Neural progenitor cell (in vitro differentiated cells): ENCODE data around the gene ZNF141. TPM values are rescaled to one million over a fixed set of nuclear protein-coding genes. Genes with fewer than 3 reads are reported as not detected.

Experiments used
- DNase-seq: peaks from one replicate; pipeline ENCODE4 v3.0.0-alpha.2; 2016; ENCODE audit warnings: low spot score
- H2AFZ ChIP-seq: fragments of 200-600 bp; sonication (generic); replicated peaks from 2 replicates; pipeline ENCODE4 v1.6.1; 2016; ENCODE audit warnings: antibody characterized with exemption
- H3F3A ChIP-seq: fragments of 200-600 bp; sonication (generic); 2 replicates; pipeline ENCODE4 v1.6.1; 2016; ENCODE audit warnings: antibody characterized with exemption, low read depth
- H3K27ac ChIP-seq: fragments of 200-600 bp; sonication (generic); 2 replicates; pipeline ENCODE4 v1.5.1; 2016; ENCODE audit warnings: mild to moderate bottlenecking
- H3K27me3 ChIP-seq: fragments of 200-600 bp; sonication (generic); 2 replicates; pipeline ENCODE4 v1.6.1; 2016; ENCODE audit warnings: mild to moderate bottlenecking, moderate library complexity
- H3K36me3 ChIP-seq: fragments of 200-600 bp; sonication (generic); 2 replicates; pipeline ENCODE4 v1.5.1; 2016
- H3K4me1 ChIP-seq: fragments of 200-600 bp; sonication (generic); 2 replicates; pipeline ENCODE4 v1.6.1; 2016; ENCODE audit warnings: mixed run types
- H3K4me2 ChIP-seq: fragments of 200-600 bp; sonication (generic); 2 replicates; pipeline ENCODE4 v1.6.1; 2016
- H3K4me3 ChIP-seq: fragments of 200-600 bp; sonication (generic); 2 replicates; pipeline ENCODE4 v1.5.1; 2016
- H3K79me2 ChIP-seq: fragments of 200-600 bp; sonication (generic); 2 replicates; pipeline ENCODE4 v1.6.1; 2016; ENCODE audit warnings: low read depth
- H3K9ac ChIP-seq: fragments of 200-600 bp; sonication (generic); 2 replicates; pipeline ENCODE4 v1.6.1; 2016
- H3K9me3 ChIP-seq: fragments of 200-600 bp; sonication (generic); 2 replicates; pipeline ENCODE4 v1.5.1; 2016; ENCODE audit warnings: low read depth
- H4K20me1 ChIP-seq: fragments of 200-600 bp; sonication (generic); 2 replicates; pipeline ENCODE4 v1.6.1; 2016; ENCODE audit warnings: low read depth
- H3K27ac Mint-ChIP-seq: 3 replicates; pipeline ENCODE4 v1.8.0; 2021; ENCODE audit warnings: mixed read lengths
- H3K27me3 Mint-ChIP-seq: 2 replicates; pipeline ENCODE4 v1.8.0; 2022; ENCODE audit warnings: low read depth, mild to moderate bottlenecking, inconsistent platforms, moderate library complexity, mixed read lengths; ENCODE audit not compliant: insufficient read depth
- H3K36me3 Mint-ChIP-seq: 3 replicates; pipeline ENCODE4 v1.8.0; 2021; ENCODE audit warnings: mixed read lengths
- H3K4me1 Mint-ChIP-seq: 3 replicates; pipeline ENCODE4 v1.8.0; 2021; ENCODE audit warnings: mixed read lengths
- H3K4me3 Mint-ChIP-seq: 3 replicates; pipeline ENCODE4 v1.8.0; 2021; ENCODE audit warnings: mild to moderate bottlenecking, moderate library complexity, mixed read lengths
- H3K9me3 Mint-ChIP-seq: 3 replicates; pipeline ENCODE4 v1.8.0; 2020; ENCODE audit warnings: mixed read lengths
- CTCF ChIP-seq: fragments of 200-600 bp; sonication (generic); IDR thresholded peaks from 2 replicates; pipeline ENCODE4 v1.5.1; 2017; ENCODE audit warnings: antibody characterized with exemption, mild to moderate bottlenecking
- EZH2 ChIP-seq: fragments of 200-600 bp; sonication (generic); IDR thresholded peaks from 2 replicates; pipeline ENCODE4 v1.6.1; 2017; ENCODE audit warnings: antibody characterized with exemption, mild to moderate bottlenecking, moderate library complexity
- EZH2phosphoT487 ChIP-seq: fragments of 200-600 bp; sonication (generic); IDR thresholded peaks from 2 replicates; pipeline ENCODE4 v1.6.1; 2017; ENCODE audit warnings: antibody characterized with exemption
- total RNA-seq: library from RNA; depleted of rRNA; stranded (reverse); fragments of >200 nt; gene quantifications from 2 replicates; pipeline ENCODE4 v1.2.3, GENCODE V29; 2015; ENCODE audit warnings: low replicate concordance

ZNF141 gene
- total RNA-seq, result 43.2 and 60.5 TPM in 2 replicates

GRCh38 chr4:337143-337931 lies at the start of gene ZNF141:
Gene ZNF141 (plus strand): TSS chr4:337814. CDS start chr4:337984, 170 bp downstream.
- Mint-ChIP-seq H3K9me3 (peaks cover 72% of the 10 kb centered on the region), H3K27me3 (peaks cover 14% of the 10 kb centered on the region), H3K36me3 (peaks cover 44% of the 10 kb centered on the region), H3K4me3 (peak within 1 kb of the TSS; percentile 98), H3K27ac (peak within 1 kb of the TSS; percentile 92), H3K4me1 (peaks cover 8% of the 10 kb centered on the region)
- TF ChIP-seq CTCF (no peak), EZH2phosphoT487 (no peak), EZH2 (no peak)
- Histone ChIP-seq H3K79me2 (peaks cover 45% of the 10 kb centered on the region), H3K4me1 (no peaks in the 10 kb centered on the region), H3K9me3 (peaks cover 4% of the 10 kb centered on the region), H3F3A (peaks cover 3% of the 10 kb centered on the region), H3K9ac (peak within 1 kb of the TSS; percentile 75), H4K20me1 (peaks cover 10% of the 10 kb centered on the region), H3K4me2 (peak within 1 kb of the TSS; percentile 98), H3K27me3 (peaks cover 24% of the 10 kb centered on the region), H3K36me3 (no peaks in the 10 kb centered on the region), H3K4me3 (peak within 1 kb of the TSS; percentile 84), H3K27ac (peak within 1 kb of the TSS; percentile 25), H2AFZ (peak within 1 kb of the TSS; percentile 73)
- DNase-seq, result peak; percentile 97

GRCh38 chr4:288891-289290 lies 48.7 kb upstream of the ZNF141 start:
- H3F3A ChIP-seq, result no peaks in the 10 kb centered on the region
- Mint-ChIP-seq H3K9me3 (peaks cover 46% of the 10 kb centered on the region), H3K27ac (no peak overlapping the region), H3K36me3 (no peaks in the 10 kb centered on the region), H3K4me3 (no peak overlapping the region), H3K27me3 (peaks cover 2% of the 10 kb centered on the region), H3K4me1 (no peaks in the 10 kb centered on the region)
- H3K4me2 ChIP-seq, result no peak overlapping the region
- no peak overlapping the region for H3K4me3 ChIP-seq
- no peaks in the 10 kb centered on the region for H3K27me3 ChIP-seq
- H4K20me1 ChIP-seq, result no peaks in the 10 kb centered on the region
- H3K9ac ChIP-seq, result no peak overlapping the region
- H3K36me3 ChIP-seq, result no peaks in the 10 kb centered on the region
- no peaks in the 10 kb centered on the region for H3K79me2 ChIP-seq
- H3K4me1 ChIP-seq, result no peaks in the 10 kb centered on the region
- no peak overlapping the region for H3K27ac ChIP-seq
- DNase-seq, result no peak
- no peak for TF ChIP-seq EZH2
- TF ChIP-seq CTCF, result no peak
- TF ChIP-seq EZH2phosphoT487, result no peak
- H3K9me3 ChIP-seq, result peaks cover 26% of the 10 kb centered on the region
- H2AFZ ChIP-seq, result no peak overlapping the region

GRCh38 chr4:294732-295131 lies 42.9 kb upstream of the ZNF141 start:
- no peak for TF ChIP-seq CTCF
- TF ChIP-seq EZH2, result no peak
- TF ChIP-seq EZH2phosphoT487, result no peak
- Histone ChIP-seq H3K9ac (no peak overlapping the region), H3K4me1 (no peaks in the 10 kb centered on the region), H2AFZ (no peak overlapping the region), H3K27me3 (no peaks in the 10 kb centered on the region), H4K20me1 (no peaks in the 10 kb centered on the region), H3K79me2 (no peaks in the 10 kb centered on the region), H3F3A (no peaks in the 10 kb centered on the region), H3K9me3 (peaks cover 18% of the 10 kb centered on the region), H3K4me2 (no peak overlapping the region), H3K4me3 (no peak overlapping the region), H3K36me3 (no peaks in the 10 kb centered on the region), H3K27ac (no peak overlapping the region)
- Mint-ChIP-seq H3K9me3 (peaks cover 26% of the 10 kb centered on the region), H3K27me3 (no peaks in the 10 kb centered on the region), H3K4me1 (no peaks in the 10 kb centered on the region), H3K4me3 (no peak overlapping the region), H3K27ac (no peak overlapping the region), H3K36me3 (no peaks in the 10 kb centered on the region)
- no peak for DNase-seq
